Gastroesophageal sphincter (tissue), 3 donors: ENCODE data around the gene RMI2.

Experiments
- CTCF ChIP-seq, 4 experiments: fragments of 200-600 bp in 2 of 4; fragments of 450-650 bp in 2 of 4; sonication (generic) in 1 of 4; IDR thresholded peaks; one replicate each; pipeline ENCODE4 v1.5.1; 2017 to 2019; ENCODE audit warnings: antibody characterized with exemption in 4 of 4, mild to moderate bottlenecking in 2 of 4, moderate library complexity in 2 of 4
- POLR2A ChIP-seq, 2 donors: fragments of 450-650 bp; IDR thresholded peaks; one replicate each; pipeline ENCODE4 v1.6.1; 2017; ENCODE audit warnings: antibody characterized with exemption in 2 of 2, mild to moderate bottlenecking in 2 of 2, moderate library complexity in 1 of 2
- POLR2AphosphoS5 ChIP-seq: sonication (generic); formaldehyde crosslinking; IDR thresholded peaks from one replicate; pipeline ENCODE4 v1.6.1; 2017; ENCODE audit warnings: antibody characterized with exemption

GRCh38 chr16:11358531-11358930 is 13.3 kb downstream of the RMI2 start:
- TF ChIP-seq POLR2AphosphoS5: no peak
- TF ChIP-seq CTCF (IDR thresholded peaks at IDR 0.05): no peak
- no peak for TF ChIP-seq POLR2A (IDR thresholded peaks at IDR 0.05)
